Activated CD4-positive, CD25-positive, alpha-beta regulatory T cell treated with anti-CD3 and anti-CD28 coated beads, Interleukin-2, amount 50 U/mL, for 24 hours (primary cell): ENCODE measurements around the gene SMIM30.

ENCODE experiments used
- ATAC-seq, 2 donors: fragments of 150-1000 bp; cut with Tn5 transposase; one replicate each; pipeline ENCODE4 v1.10.0; 2021; ENCODE audit warnings: mild to moderate bottlenecking in 1 of 2, moderate library complexity in 1 of 2

SMIM30 gene

DNA sequence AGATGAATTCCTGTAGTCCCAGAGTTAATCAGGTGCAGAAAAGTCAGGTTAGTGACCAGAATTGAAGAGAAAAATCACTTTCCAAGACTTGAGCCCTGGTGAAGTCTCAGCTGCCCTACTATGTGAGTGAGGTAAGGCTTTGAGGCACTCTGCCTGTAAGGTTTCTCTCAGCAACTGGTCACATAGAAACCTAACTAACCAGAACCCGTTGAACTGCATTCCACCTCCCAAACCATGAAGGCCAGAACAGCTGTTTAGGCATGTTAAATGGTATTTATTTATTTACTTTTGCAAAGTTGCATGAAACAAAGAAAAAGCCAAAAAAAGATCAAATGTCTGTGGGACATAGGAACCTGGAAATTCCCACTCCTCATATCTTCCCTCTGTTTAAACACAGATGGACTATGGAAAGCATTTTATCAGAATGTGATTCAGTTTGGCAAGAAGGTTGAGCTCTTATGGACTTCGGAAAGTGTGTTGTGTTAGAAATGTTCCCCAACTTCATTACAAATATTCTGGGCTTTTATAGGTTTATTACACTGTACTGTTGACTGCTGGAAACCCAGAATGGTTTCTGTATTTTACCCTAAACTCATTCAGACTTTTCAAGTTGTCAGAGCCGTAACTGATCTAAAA is 19.0 kb downstream of the SMIM30 start:
- ATAC-seq, result no peak

DNA sequence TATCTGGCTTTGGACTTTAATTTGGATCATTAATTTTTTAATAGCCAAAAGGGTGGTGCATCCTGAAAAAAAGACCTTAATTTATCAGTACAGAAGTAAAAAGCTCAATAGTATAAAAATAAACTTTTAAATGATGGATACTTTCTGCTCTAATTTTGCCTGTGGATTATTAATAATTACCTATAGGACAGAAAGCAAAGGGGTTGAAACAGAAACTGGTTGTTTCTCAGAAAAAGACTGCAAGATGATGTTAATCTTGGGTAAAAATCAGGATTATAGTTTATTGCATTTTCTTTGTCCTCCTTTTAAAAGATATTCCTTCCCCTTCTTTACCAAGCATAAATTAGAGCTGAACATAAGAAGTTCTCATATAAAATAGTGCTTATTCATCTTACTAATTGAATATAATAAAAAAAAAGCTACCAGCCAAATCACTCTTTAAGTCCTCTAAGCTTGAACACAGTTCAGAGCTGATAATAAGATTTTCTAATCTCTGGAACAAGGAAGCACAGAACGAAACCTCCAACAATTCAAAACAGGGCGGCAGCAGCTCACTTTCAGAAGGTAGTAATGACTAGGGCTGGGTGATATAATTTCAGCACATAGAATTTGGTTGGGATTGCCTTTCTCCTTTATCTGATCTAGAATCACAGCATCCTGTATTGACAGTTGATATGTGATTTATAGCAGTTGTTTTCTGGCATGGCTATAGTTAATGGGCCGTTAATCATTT is 23.7 kb downstream of the SMIM30 start:
- no peak for ATAC-seq

DNA sequence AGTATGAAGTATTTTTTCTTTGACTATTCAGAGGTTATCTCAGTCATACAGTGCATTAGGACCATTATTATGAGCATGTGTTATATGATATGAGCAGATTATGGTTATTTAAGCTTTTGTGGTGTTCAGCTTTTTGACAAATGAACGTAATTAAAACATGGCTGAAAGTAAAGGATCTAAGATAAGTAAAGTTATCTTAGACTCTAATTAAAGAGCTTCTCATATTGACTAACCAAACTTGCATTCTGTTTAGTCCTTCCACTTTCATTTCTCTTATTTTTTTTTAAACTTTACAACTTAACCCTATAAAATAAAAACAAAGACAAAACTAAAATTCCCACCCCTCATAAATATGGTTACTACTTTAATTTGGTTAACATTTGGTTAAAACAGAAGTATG is 24.8 kb downstream of the SMIM30 start:
- no peak for ATAC-seq

DNA sequence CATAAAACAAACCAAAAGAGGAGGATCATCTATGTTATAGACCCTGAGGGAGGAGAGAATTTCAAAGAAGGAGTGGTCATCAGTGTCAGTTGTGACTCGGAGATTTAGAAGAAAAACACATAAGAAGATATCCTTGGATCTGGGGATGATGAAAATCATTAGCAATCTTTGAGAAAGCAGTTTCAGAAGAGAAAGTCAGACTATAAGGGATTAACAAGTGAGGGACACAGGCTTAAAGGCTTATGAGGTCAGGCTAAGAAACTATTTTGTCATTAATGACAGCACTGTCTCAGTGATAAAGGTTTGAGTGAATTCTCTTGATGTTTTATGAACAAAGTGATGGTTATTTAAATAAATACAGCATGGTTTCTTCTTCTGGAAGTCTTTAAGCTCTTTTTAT is 25.6 kb downstream of the SMIM30 start:
- ATAC-seq, result no peak

DNA sequence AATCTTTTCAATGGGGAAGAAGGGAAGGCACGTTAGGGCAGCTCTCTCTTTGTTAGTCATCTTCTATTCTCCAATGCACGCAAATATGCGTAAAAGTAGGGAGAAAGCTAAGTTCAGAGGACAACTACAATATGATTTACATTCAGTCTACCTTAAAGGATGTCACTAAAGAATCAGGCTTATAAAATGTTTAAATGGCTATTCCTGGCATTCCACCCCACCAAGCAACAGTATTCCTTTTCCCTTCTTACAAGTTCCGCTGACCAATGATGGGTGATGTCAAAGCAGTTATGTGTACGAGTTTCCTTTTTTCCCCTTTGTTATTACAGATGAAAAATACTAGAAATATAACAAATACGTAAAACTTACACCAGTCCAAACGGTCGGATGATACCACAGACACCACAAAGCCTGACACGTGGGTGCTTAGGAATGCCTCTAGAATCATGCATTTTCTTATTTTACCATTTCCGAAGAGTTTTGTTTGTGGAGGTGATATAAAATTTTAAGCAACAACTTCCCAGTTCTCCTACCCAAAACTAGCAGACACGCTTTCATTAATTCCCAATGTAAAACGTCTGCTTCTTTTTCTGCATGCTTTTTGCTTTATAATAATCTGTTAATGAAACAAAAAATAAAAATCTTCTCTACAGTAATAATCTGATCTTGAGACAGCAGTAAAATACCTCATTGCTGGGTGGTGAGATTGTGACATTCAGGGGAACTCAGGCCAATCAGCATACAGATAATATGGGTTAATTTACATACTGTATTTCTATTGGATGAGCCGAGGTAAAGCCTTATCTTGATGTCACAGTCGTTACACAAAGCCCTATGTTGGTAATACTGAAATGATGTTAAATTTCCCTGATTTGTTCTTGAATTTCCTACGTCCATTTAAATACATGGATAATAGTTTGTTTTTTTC is 31.0 kb downstream of the SMIM30 start:
- peak; percentile 33 to 49 for ATAC-seq

DNA sequence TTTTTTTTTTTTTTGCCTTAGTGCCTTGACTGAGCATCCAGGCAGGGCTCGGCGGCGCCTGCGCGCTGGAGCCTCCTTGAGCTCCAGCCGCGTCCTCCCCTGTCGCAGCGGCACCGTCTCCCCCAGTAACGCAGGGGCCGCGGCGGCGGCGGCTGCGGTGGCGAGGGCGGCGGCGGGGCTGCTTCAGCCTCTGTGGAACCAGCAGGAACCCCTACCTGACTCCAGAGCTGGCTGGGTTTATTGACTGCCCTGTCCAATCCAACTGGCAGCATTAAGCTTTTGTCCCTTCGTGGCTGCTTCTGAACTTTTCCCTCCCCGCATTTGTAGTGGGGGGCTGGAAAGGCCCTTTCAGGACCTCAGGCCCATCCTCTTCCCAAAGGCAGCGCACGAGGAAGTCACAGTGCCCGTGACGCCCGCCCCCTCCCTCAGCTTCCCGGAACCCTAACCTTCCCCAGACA is 31.9 kb downstream of the SMIM30 start, which contains the start of gene GPR85:
Gene GPR85, minus strand, starts transcription at position 397 of the 458 bp plus-strand sequence. CDS start 2,106 bp downstream, outside the sequence.
- ATAC-seq, result peak; percentile 60 to 66

DNA sequence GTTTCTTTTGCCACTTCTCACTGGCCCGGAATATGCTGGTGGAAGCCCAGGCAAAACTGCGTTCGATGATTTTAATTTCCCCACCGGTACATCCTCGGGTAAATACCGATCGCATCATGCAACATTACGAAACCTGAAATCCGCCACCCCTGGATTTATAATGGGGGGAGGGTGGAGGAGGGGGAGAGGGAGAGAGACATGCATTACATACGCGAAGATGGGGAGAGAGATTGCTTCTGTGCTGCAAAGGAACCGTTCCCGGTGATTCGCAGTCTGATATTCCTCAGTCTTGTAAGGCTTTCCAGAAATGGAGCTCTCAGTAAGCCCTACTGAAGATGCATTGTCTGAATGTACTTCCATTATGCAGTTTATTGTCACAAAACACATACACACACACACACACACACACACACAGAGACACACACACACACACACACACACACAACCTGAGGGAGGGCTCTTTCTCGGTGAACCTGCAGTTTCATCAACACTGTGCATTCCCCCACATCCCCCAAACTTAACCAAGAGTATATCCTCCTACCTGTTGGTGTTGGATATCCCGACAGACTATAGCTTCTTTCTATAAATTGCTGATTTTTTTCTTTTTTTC is 32.5 kb downstream of the SMIM30 start:
- peak in 1 of 2 donors; percentile 18 for ATAC-seq

DNA sequence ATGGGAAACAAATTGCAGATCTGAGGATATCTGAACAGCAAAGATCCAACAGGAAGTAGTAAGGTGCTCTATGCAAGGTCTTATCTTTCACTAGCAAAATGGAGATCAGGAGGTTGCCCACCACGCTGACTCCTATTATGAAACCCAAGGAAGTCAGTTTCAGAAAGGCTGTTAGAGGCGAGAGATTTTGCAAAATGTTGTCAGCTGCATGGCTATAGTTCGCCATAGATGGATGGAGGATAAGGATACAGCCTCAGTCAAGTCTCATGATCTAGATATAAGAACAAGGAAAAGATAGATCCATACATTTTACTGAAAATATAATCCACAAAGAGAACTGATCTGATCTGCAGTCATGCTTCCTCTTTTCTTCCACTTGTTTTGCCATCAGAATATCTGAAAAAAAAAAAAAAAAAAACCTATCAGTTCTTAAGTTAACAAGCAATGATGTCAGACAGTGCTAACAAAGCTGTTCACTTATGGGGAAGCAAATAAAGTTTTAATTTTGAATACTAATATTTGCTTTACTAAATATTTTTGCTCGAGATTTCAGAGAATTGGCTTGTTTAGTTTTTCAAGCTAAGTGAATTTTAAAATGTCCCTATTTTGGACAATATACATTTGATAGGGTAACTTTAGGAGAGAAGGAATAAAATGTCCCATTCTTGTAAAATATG is 33.7 kb downstream of the SMIM30 start:
- ATAC-seq, result no peak

DNA sequence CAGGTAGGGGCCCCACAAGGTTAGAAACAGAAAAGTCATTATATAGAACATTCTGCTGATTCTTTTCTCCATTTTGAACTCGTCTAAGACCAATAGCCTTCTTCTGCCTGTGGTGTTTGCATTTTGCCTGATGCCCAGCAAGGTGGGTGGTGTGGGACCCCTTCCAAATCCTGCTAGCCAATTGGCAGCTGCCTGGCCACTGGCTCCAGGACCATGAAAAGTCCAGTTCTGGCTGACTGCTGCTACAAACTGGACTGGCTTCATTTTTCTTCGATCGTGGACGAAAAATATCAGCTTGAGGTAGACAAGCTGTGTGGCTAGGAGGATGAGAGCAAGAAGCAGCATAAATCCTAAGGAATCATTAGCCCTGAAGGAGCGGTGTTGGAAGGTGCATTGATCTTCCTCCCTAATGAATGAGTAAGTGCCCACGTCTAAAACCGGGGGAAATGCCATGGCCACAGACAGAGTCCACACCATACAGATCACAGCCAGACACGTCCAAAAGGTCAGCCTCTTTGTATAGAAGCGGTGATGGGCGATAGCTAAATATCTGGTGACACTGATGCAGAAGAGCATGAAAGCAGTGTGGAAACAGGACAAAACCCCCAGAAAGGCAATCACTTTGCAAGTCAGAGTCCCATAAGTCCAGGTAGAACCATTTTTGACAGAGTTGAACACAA is 34.4 kb downstream of the SMIM30 start:
- no peak for ATAC-seq

DNA sequence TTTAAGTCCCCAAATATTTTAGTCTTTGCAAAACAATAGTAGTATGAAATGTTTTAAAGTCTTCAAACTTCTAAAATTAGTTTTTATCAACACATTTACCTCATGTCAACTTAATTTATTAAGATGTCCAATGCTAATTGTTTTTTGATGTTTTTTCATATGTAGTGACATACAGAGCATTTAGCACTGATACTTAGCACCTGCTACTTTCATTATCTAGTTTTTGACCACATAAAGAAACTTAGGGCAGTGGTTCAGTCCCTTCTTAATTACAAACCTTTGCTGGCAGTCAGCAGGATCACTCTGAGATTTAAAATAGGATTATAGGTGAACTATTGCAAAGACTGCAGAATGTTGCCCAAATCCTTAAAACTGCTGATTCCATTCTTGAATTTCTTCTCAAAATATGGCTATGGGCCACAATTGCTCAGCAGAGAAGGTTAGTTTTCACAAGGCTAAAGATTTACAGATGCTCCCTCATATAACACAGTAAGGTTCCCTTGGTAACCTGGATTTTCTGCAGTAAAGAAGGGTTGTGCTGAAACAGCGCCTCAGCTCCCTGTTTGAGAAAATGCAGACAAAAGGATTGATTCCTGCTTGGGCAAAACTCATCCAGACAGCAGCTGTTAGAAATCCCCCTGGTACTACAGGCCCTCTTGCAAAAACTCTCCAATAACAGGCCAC is 35.1 kb downstream of the SMIM30 start:
- no peak for ATAC-seq

DNA sequence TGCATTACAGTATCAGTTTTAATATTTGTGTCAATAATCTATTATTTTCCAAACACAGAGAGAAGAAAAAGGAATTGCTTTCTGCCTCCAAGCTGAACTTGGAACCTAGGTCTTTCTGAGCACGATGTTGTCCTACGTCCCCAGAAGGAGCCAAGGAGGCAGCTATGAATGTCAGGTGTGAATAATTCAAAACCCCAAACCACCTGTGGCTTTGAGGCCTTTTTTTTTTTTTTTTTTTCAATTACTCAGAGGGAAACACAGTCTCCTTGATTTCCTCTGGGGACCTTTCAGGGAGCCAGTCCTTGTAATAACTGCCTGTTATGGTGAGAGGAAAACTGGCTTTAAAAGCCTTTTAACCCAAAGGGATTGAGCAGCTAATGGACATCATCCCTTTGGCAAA is 40.0 kb downstream of the SMIM30 start:
- ATAC-seq, result no peak

DNA sequence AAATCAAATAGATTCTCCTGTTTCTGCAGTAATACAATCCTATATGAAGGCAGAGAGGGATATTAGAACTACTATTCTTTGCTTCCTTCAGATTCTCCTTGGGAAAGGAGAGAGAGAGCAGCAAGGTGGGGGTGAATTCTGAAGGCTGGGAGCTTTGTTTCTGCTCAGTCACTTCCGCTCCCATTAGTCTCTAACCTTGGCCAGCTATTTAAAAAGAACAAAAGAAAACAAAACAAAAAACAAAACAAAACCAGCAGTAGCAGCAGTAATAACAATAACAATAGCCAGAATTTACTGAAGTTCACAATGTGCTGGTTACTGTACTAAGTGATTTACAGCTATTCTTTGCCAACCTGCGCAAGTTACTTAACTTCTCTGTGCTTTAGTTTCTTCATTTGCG is 41.7 kb downstream of the SMIM30 start:
- no peak for ATAC-seq

DNA sequence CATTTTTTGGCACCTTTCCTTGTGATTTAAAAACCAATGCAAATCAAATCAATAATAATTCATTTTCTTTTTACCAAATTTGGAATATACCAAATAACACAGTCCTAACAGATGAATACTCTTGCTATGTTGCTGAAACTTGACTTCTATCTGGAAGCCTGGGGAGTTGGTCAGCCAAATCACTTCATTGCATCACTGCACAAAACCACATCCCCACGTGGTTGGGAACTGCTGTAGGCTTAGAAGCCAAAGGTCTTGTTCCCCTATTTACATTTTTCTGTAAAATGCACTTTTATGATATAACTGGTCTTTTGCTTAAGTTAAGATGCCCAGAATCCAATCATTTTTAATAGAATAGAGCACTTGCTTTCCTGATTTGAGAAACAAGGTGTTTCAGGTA is 46.9 kb downstream of the SMIM30 start:
- ATAC-seq, result no peak
